ENCODE measurements around the gene RAI1.

GRCh38 chr17:17761894-17762743 is 80.9 kb downstream of the RAI1 start:
- no peak for TF ChIP-seq USF2 (IDR thresholded peaks at IDR 0.05; ENCODE audit: low read length)
- TF ChIP-seq, protein P1, sequence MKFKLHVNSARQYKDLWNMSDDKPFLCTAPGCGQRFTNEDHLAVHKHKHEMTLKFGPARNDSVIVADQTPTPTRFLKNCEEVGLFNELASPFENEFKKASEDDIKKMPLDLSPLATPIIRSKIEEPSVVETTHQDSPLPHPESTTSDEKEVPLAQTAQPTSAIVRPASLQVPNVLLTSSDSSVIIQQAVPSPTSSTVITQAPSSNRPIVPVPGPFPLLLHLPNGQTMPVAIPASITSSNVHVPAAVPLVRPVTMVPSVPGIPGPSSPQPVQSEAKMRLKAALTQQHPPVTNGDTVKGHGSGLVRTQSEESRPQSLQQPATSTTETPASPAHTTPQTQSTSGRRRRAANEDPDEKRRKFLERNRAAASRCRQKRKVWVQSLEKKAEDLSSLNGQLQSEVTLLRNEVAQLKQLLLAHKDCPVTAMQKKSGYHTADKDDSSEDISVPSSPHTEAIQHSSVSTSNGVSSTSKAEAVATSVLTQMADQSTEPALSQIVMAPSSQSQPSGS (IDR thresholded peaks at IDR 0.05; ENCODE audit: low read length): no peak
- TF ChIP-seq CTCF (IDR thresholded peaks at IDR 0.05; ENCODE audit: control extremely low read depth in 1 of 3, insufficient read depth in 1 of 3, low read depth in 1 of 3, low read length in 3 of 3): no peak
- no peak for TF ChIP-seq GABPA (IDR thresholded peaks at IDR 0.05; ENCODE audit: borderline replicate concordance, insufficient read depth, low read length)
- no peak for TF ChIP-seq GTF2F1 (IDR thresholded peaks at IDR 0.05; ENCODE audit: borderline replicate concordance, low read depth, low read length)
- TF ChIP-seq JUN (IDR thresholded peaks at IDR 0.05; ENCODE audit: low read depth, low read length): no peak
- TF ChIP-seq PHF8 (conservative IDR thresholded peaks at IDR 0.05; ENCODE audit: low read depth, low read length): no peak
- TF ChIP-seq, protein P2, sequence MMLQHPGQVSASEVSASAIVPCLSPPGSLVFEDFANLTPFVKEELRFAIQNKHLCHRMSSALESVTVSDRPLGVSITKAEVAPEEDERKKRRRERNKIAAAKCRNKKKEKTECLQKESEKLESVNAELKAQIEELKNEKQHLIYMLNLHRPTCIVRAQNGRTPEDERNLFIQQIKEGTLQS (IDR thresholded peaks at IDR 0.05; ENCODE audit: insufficient read depth, low read depth, low read length): no peak
- TF ChIP-seq KDM5A (IDR thresholded peaks at IDR 0.05; ENCODE audit: low read length): no peak
- TF ChIP-seq TAF1 (IDR thresholded peaks at IDR 0.05; ENCODE audit: low read depth, low read length): no peak

All from H1 (cell line).